K562 (cell line): ENCODE results near the gene OPRL1.

Experiments used
- ELF1 ChIP-seq: fragments of 200-800 bp; sonication (Bioruptor generic); IDR thresholded peaks from 2 replicates; pipeline ENCODE4 v1.6.1; 2016; ENCODE audit warnings: missing genetic modification characterization, missing compliant biosample characterization
- EP300 ChIP-seq: IDR thresholded peaks from 2 replicates; pipeline ENCODE4 v1.6.1; 2012; ENCODE audit warnings: low read length, improper control_type of control experiment
- FOXJ3 ChIP-seq: sonication (generic); formaldehyde crosslinking; IDR thresholded peaks from 2 replicates; pipeline ENCODE4 v1.4.0; 2020; ENCODE audit warnings: mild to moderate bottlenecking, missing genetic modification reagents
- NFIC ChIP-seq: fragments of 450-650 bp; IDR thresholded peaks from 2 replicates; pipeline ENCODE4 v1.6.1; 2017; ENCODE audit warnings: mild to moderate bottlenecking, inconsistent platforms
- NFRKB ChIP-seq: fragments of 450-650 bp; IDR thresholded peaks from 2 replicates; pipeline ENCODE4 v1.6.1; 2016; ENCODE audit warnings: low read depth
- SMARCA4 ChIP-seq: fragments of 450-650 bp; IDR thresholded peaks from 2 replicates; pipeline ENCODE4 v1.6.1; 2016
- STAT5B ChIP-seq: fragments of 250-450 bp; sonication (Bioruptor Pico); IDR thresholded peaks from 2 replicates; pipeline ENCODE4 v1.8.0; 2021; ENCODE audit warnings: mild to moderate bottlenecking, inconsistent platforms
- TRIM24 ChIP-seq, 2 experiments: fragments of 450-650 bp; IDR thresholded peaks; 2 replicates each; pipeline ENCODE4 v1.6.1; 2016
- TRIM25 ChIP-seq: fragments of 450-650 bp; IDR thresholded peaks from 2 replicates; pipeline ENCODE4 v1.7.0; 2016; ENCODE audit warnings: borderline replicate concordance
- YY1 ChIP-seq, 3 experiments: IDR thresholded peaks; 2 replicates each; pipeline ENCODE4 v1.6.1; 2011; ENCODE audit warnings: low read length in 2 of 3, mild to moderate bottlenecking in 2 of 3, moderate library complexity in 2 of 3, borderline replicate concordance in 1 of 3, control low read depth in 1 of 3, low read depth in 1 of 3; ENCODE audit not compliant: insufficient read depth in 3 of 3, insufficient replicate concordance in 2 of 3, control insufficient read depth in 1 of 3, insufficient read length in 1 of 3; ENCODE audit errors: extremely low read depth in 1 of 3
- ZBTB33 ChIP-seq: sonication (generic); formaldehyde crosslinking; IDR thresholded peaks from 2 replicates; pipeline ENCODE4 v1.8.1; 2023; ENCODE audit warnings: mild to moderate bottlenecking, missing genetic modification reagents
- TF ChIP-seq, protein P1 (sequence below): sonication (generic); formaldehyde crosslinking; IDR thresholded peaks from 2 replicates; pipeline ENCODE4 v1.8.0; 2022; ENCODE audit warnings: mild to moderate bottlenecking, missing genetic modification reagents, borderline replicate concordance
- TF ChIP-seq, protein P2 (sequence below): fragments of 450-650 bp; formaldehyde crosslinking; IDR thresholded peaks from 2 replicates; pipeline ENCODE4 v1.4.0; 2022; ENCODE audit warnings: mild to moderate bottlenecking, moderate library complexity
- TF ChIP-seq, protein P3 (sequence below): fragments of 450-650 bp; conservative IDR thresholded peaks from 2 replicates; pipeline ENCODE4 v1.6.1; 2016; ENCODE audit warnings: missing genetic modification characterization, low read depth, mild to moderate bottlenecking, control low read depth, missing compliant biosample characterization

DNA sequence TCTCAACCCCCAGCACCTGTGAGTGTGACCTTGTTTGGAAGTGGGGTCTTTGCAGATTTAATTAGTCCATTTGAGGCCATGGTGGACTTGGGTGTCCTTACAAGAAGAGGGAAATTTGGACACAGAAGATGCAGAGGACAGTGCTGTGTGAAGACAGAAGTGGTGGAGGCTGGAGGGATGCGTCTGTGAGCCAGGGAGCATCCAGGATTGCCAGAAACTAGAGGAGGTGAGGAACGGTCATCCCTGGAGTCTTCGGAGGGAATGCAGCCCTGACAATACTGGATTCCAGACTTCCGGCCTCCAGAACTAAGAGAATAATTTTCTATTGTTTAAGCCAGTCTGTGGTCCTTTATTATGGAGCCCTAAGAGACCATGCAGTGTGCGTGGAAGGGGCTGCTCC is 50.4 kb downstream of the OPRL1 start:
- TF ChIP-seq EP300 (no peak), TRIM24 (IDR thresholded peaks at IDR 0.05) (no peak), TRIM25 (no peak), NFRKB (no peak), ELF1 (no peak), FOXJ3 (CRISPR knock-in tag) (no peak), NFIC (no peak), STAT5B (no peak), SMARCA4 (no peak), ZBTB33 (CRISPR knock-in tag) (no peak), YY1 (IDR thresholded peaks at IDR 0.05; ENCODE audit: borderline replicate concordance in 1 of 3, control insufficient read depth in 1 of 3, extremely low read depth in 1 of 3, insufficient read depth in 3 of 3, insufficient read length in 1 of 3, insufficient replicate concordance in 2 of 3, low read depth in 1 of 3, low read length in 2 of 3) (no peak)
- TF ChIP-seq, protein P1, sequence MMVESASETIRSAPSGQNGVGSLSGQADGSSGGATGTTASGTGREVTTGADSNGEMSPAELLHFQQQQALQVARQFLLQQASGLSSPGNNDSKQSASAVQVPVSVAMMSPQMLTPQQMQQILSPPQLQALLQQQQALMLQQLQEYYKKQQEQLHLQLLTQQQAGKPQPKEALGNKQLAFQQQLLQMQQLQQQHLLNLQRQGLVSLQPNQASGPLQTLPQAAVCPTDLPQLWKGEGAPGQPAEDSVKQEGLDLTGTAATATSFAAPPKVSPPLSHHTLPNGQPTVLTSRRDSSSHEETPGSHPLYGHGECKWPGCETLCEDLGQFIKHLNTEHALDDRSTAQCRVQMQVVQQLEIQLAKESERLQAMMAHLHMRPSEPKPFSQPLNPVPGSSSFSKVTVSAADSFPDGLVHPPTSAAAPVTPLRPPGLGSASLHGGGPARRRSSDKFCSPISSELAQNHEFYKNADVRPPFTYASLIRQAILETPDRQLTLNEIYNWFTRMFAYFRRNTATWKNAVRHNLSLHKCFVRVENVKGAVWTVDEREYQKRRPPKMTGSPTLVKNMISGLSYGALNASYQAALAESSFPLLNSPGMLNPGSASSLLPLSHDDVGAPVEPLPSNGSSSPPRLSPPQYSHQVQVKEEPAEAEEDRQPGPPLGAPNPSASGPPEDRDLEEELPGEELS = no peak
- TF ChIP-seq, protein P2, sequence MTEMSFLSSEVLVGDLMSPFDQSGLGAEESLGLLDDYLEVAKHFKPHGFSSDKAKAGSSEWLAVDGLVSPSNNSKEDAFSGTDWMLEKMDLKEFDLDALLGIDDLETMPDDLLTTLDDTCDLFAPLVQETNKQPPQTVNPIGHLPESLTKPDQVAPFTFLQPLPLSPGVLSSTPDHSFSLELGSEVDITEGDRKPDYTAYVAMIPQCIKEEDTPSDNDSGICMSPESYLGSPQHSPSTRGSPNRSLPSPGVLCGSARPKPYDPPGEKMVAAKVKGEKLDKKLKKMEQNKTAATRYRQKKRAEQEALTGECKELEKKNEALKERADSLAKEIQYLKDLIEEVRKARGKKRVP (CRISPR knock-in tag) = no peak
- TF ChIP-seq, protein P3, sequence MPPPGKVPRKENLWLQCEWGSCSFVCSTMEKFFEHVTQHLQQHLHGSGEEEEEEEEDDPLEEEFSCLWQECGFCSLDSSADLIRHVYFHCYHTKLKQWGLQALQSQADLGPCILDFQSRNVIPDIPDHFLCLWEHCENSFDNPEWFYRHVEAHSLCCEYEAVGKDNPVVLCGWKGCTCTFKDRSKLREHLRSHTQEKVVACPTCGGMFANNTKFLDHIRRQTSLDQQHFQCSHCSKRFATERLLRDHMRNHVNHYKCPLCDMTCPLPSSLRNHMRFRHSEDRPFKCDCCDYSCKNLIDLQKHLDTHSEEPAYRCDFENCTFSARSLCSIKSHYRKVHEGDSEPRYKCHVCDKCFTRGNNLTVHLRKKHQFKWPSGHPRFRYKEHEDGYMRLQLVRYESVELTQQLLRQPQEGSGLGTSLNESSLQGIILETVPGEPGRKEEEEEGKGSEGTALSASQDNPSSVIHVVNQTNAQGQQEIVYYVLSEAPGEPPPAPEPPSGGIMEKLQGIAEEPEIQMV (tag) = no peak
